HFFc6 (cell line): Measurements from ENCODE around the gene GLRB. TPM values are rescaled to one million over a fixed set of nuclear protein-coding genes. Genes with fewer than 3 reads are reported as not detected.

ENCODE experiments used
- DNase-seq: peaks from one replicate; pipeline ENCODE4 v3.0.0-alpha.2; 2018
- H3K27ac Mint-ChIP-seq: 2 replicates; pipeline ENCODE4 v1.8.0; 2020; ENCODE audit warnings: mild to moderate bottlenecking, mixed read lengths
- H3K27me3 Mint-ChIP-seq: 2 replicates; pipeline ENCODE4 v1.8.0; 2021; ENCODE audit warnings: mild to moderate bottlenecking, moderate library complexity, mixed read lengths; ENCODE audit not compliant: insufficient read depth
- H3K36me3 Mint-ChIP-seq: 2 replicates; pipeline ENCODE4 v1.8.0; 2021; ENCODE audit warnings: low read depth, mixed read lengths
- H3K4me1 Mint-ChIP-seq: 2 replicates; pipeline ENCODE4 v1.8.0; 2020; ENCODE audit warnings: low read depth, mixed read lengths
- H3K4me3 Mint-ChIP-seq: 2 replicates; pipeline ENCODE4 v1.8.0; 2020; ENCODE audit warnings: mild to moderate bottlenecking, moderate library complexity, mixed read lengths
- H3K9me3 Mint-ChIP-seq: 2 replicates; pipeline ENCODE4 v1.8.0; 2020; ENCODE audit warnings: mild to moderate bottlenecking, mixed read lengths
- CTCF ChIP-seq: fragments of 200-600 bp; sonication (generic); IDR thresholded peaks from 2 replicates; pipeline ENCODE4 v1.5.0; 2021; ENCODE audit warnings: antibody characterized with exemption, mild to moderate bottlenecking
- total RNA-seq, 6 experiments: library from RNA; stranded (reverse); fragmentation: NEBNext Ultra II Directional; extraction: Animal tissue kit (Norgen Biotek cat#: 25700); gene quantifications; 2 replicates in 1 of 6; 3 replicates in 5 of 6; pipeline ENCODE4 v1.2.3, GENCODE V29; 2021

GLRB gene
- total RNA-seq, 6 experiments from 2014 or later = 4.7 to 11.7 (median 6.0) TPM

GRCh38 chr4:157099506-157099905 is 23.6 kb downstream of the GLRB start:
- no peaks in the 10 kb centered on the region for H3K36me3 Mint-ChIP-seq
- no peak for TF ChIP-seq CTCF
- H3K27ac Mint-ChIP-seq = no peak overlapping the region
- H3K4me3 Mint-ChIP-seq = no peak overlapping the region
- H3K27me3 Mint-ChIP-seq = no peaks in the 10 kb centered on the region
- no peak for DNase-seq
- no peaks in the 10 kb centered on the region for H3K9me3 Mint-ChIP-seq
- H3K4me1 Mint-ChIP-seq = peaks cover 11% of the 10 kb centered on the region

GRCh38 chr4:157104541-157104940 is 28.6 kb downstream of the GLRB start:
- no peaks in the 10 kb centered on the region for H3K27me3 Mint-ChIP-seq
- DNase-seq = no peak
- H3K9me3 Mint-ChIP-seq = no peaks in the 10 kb centered on the region
- H3K4me3 Mint-ChIP-seq = no peak overlapping the region
- H3K36me3 Mint-ChIP-seq = peaks cover 8% of the 10 kb centered on the region
- no peak for TF ChIP-seq CTCF
- H3K27ac Mint-ChIP-seq = no peak overlapping the region
- H3K4me1 Mint-ChIP-seq = no peaks in the 10 kb centered on the region

GRCh38 chr4:157114671-157115070 is 38.7 kb downstream of the GLRB start:
- Mint-ChIP-seq H3K4me1 (peaks cover 43% of the 10 kb centered on the region), H3K4me3 (no peak overlapping the region), H3K36me3 (no peaks in the 10 kb centered on the region; the same call in 1 of the 2 replicates), H3K27ac (no peak overlapping the region), H3K27me3 (no peaks in the 10 kb centered on the region; the same call in 1 of the 2 replicates), H3K9me3 (no peaks in the 10 kb centered on the region)
- DNase-seq = no peak
- no peak for TF ChIP-seq CTCF

GRCh38 chr4:157115613-157116335 is 39.8 kb downstream of the GLRB start:
- peak; percentile 37 for DNase-seq
- Mint-ChIP-seq H3K36me3 (no peaks in the 10 kb centered on the region; the same call in 1 of the 2 replicates), H3K4me1 (peaks cover 43% of the 10 kb centered on the region), H3K27ac (peak overlapping the region; percentile 53), H3K4me3 (peak overlapping the region; percentile 9; the same call in 1 of the 2 replicates), H3K9me3 (no peaks in the 10 kb centered on the region), H3K27me3 (no peaks in the 10 kb centered on the region; the same call in 1 of the 2 replicates)
- TF ChIP-seq CTCF = no peak

GRCh38 chr4:157121401-157121800 is 45.5 kb downstream of the GLRB start:
- H3K27me3 Mint-ChIP-seq = no peaks in the 10 kb centered on the region
- peaks cover 11% of the 10 kb centered on the region; the same call in 1 of the 2 replicates for H3K4me1 Mint-ChIP-seq
- no peaks in the 10 kb centered on the region for H3K9me3 Mint-ChIP-seq
- no peak overlapping the region for H3K27ac Mint-ChIP-seq
- no peaks in the 10 kb centered on the region for H3K36me3 Mint-ChIP-seq
- no peak overlapping the region for H3K4me3 Mint-ChIP-seq
- no peak for DNase-seq
- TF ChIP-seq CTCF = no peak
